GM12878 (cell line): ENCODE results near the gene PPP1R12B. TPM values are rescaled to one million over a fixed set of nuclear protein-coding genes. Genes with fewer than 3 reads are reported as not detected.

Experiments
- ATAC-seq: fragments of 200-7000 bp; cut with Tn5 transposase; 3 replicates; pipeline ENCODE4 v1.9.1; 2020; ENCODE audit warnings: mild to moderate bottlenecking, moderate library complexity
- BruUV-seq: library from RNA; stranded (reverse); fragments of 400-500 nt; replicated peaks from 2 replicates; lab custom pipeline; 2021; lab: Mats Ljungman, UMichigan
- CTCF ChIA-PET: fragments of 300-600 bp; sonication (Branson Sonifier 250); formaldehyde crosslinking; extraction: SDS; loops from one replicate; lab custom pipeline; 2021; ENCODE audit warnings: inconsistent platforms; lab: Yijun Ruan, JAX
- POLR2A ChIA-PET: fragments of 350-600 bp; formaldehyde crosslinking; extraction: SDS; loops from one replicate; lab custom pipeline; 2021; ENCODE audit warnings: inconsistent platforms; lab: Charles Lee
- RAD21 ChIA-PET: fragments of 300-600 bp; sonication (Branson Sonifier 250); formaldehyde crosslinking; loops from one replicate; lab custom pipeline; 2023; ENCODE audit warnings: antibody characterized with exemption; ENCODE audit not compliant: unreplicated experiment; lab: Charles Lee
- SMC1A ChIA-PET: fragments of 300-600 bp; sonication (Branson Sonifier 250); formaldehyde crosslinking; loops from one replicate; lab custom pipeline; 2023; ENCODE audit not compliant: unreplicated experiment, uncharacterized antibody; lab: Charles Lee
- DNase-seq: peaks from one replicate; pipeline ENCODE4 v3.0.0-alpha.2; 2011; ENCODE audit warnings: low read depth, low spot score
- FAIRE-seq: peaks from 3 replicates; lab custom pipeline; 2011; peaks lifted over from hg19 to GRCh38; lab: Jason Lieb, UNC
- H2AFZ ChIP-seq: 2 replicates; pipeline ENCODE4 v1.6.0; 2011; ENCODE audit warnings: low read depth, low read length, control low read depth; ENCODE audit not compliant: control insufficient read depth
- H3K27ac ChIP-seq: 2 replicates; pipeline ENCODE4 v1.5.1; 2011; ENCODE audit warnings: control low read depth; ENCODE audit not compliant: control insufficient read depth, insufficient read depth
- H3K27me3 ChIP-seq, 2 experiments: replicated peaks in 1 of 2; 2 replicates each; pipeline versions ENCODE4 v1.6.0 to v1.6.1; 2011; ENCODE audit warnings: low read length in 1 of 2; ENCODE audit not compliant: control insufficient read depth in 2 of 2, insufficient read depth in 2 of 2
- H3K36me3 ChIP-seq, 2 experiments: 2 replicates each; pipeline ENCODE4 v1.5.1; 2011; ENCODE audit warnings: low read length in 1 of 2; ENCODE audit not compliant: control insufficient read depth in 2 of 2, insufficient read depth in 2 of 2
- H3K4me1 ChIP-seq: 2 replicates; pipeline ENCODE4 v1.6.1; 2011; ENCODE audit warnings: mild to moderate bottlenecking, low read length, moderate library complexity, mixed read lengths; ENCODE audit not compliant: control insufficient read depth, insufficient read depth
- H3K4me2 ChIP-seq: 2 replicates; pipeline ENCODE4 v1.6.0; 2011; ENCODE audit warnings: control low read depth; ENCODE audit not compliant: control insufficient read depth, insufficient read depth
- H3K4me3 ChIP-seq: fragments of 200-600 bp; sonication (generic); 2 replicates; pipeline ENCODE4 v1.5.1; 2016
- H3K79me2 ChIP-seq: 2 replicates; pipeline ENCODE4 v1.6.0; 2011; ENCODE audit warnings: low read length; ENCODE audit not compliant: control insufficient read depth, insufficient read depth
- H3K9ac ChIP-seq: 2 replicates; pipeline ENCODE4 v1.8.0; 2011; ENCODE audit warnings: low read length, control low read depth, mixed read lengths; ENCODE audit not compliant: control insufficient read depth, insufficient read depth
- H3K9me3 ChIP-seq: replicated peaks from 3 replicates; pipeline ENCODE4 v1.5.1; 2011; ENCODE audit warnings: mild to moderate bottlenecking, low read length; ENCODE audit not compliant: control insufficient read depth, insufficient read depth
- H4K20me1 ChIP-seq: 2 replicates; pipeline ENCODE4 v1.6.0; 2011; ENCODE audit not compliant: control insufficient read depth, insufficient read depth
- EGR1 ChIP-seq, 2 experiments: IDR thresholded peaks; 1 replicate in 1 of 2; 2 replicates in 1 of 2; pipeline ENCODE4 v1.6.1; 2011 to 2012; ENCODE audit warnings: low read depth in 2 of 2, low read length in 2 of 2, borderline replicate concordance in 1 of 2, mild to moderate bottlenecking in 1 of 2, moderate library complexity in 1 of 2
- EP300 ChIP-seq, 2 experiments: fragments of 150-350 bp in 1 of 2; IDR thresholded peaks; 2 replicates each; pipeline ENCODE4 v1.6.1; 2011 to 2012; ENCODE audit warnings: low read depth in 2 of 2, low read length in 2 of 2, borderline replicate concordance in 1 of 2, improper control_type of control experiment in 1 of 2, inconsistent platforms in 1 of 2; ENCODE audit not compliant: control insufficient read depth in 1 of 2
- FOXM1 ChIP-seq: IDR thresholded peaks from 2 replicates; pipeline ENCODE4 v1.6.1; 2012; ENCODE audit warnings: low read depth, mild to moderate bottlenecking, inconsistent platforms, low read length, moderate library complexity
- SREBF2 ChIP-seq: IDR thresholded peaks from 2 replicates; pipeline ENCODE4 v1.6.1; 2012; ENCODE audit warnings: mild to moderate bottlenecking, low read length
- SRF ChIP-seq, 2 experiments: IDR thresholded peaks; 2 replicates each; pipeline ENCODE4 v1.6.1; 2011; ENCODE audit warnings: low read depth in 2 of 2, low read length in 2 of 2, mild to moderate bottlenecking in 1 of 2, moderate library complexity in 1 of 2
- WGBS: methylation state at CpG from one replicate; pipeline ENCODE4 v1.1.6; 2016; ENCODE audit warnings: low lambda C conversion rate; ENCODE audit not compliant: insufficient replicate concordance, insufficient coverage; ENCODE audit errors: missing lambda C conversion rate; 5-methylcytosine and 5-hydroxymethylcytosine counted together
- in situ Hi-C: fragments of 300-500 bp; cut with MboI; formaldehyde crosslinking; loops from 9 replicates; pipeline ENCODE4 v1.14.3; 2018; ENCODE audit warnings: mixed read lengths
- intact Hi-C: fragments of 100-400 bp; cut with micrococcal nuclease; formaldehyde crosslinking; loops from one replicate; pipeline ENCODE4 v1.14.2; 2022; ENCODE audit not compliant: unreplicated experiment
- polyA plus RNA-seq, 11 experiments: library from polyadenylated mRNA; depleted of rRNA in 4 of 11; unstranded in 6 of 11; stranded (reverse) in 5 of 11; fragments of >200 nt; fragmentation: Nextera tagmentation in 4 of 11; fragmentation: Illumina TruSeq in 1 of 11; extraction: Ambion mirVana in 4 of 11; extraction: Trizol in 1 of 11; gene quantifications; 1 replicate in 1 of 11; 2 replicates in 10 of 11; pipeline versions ENCODE4 v1.2.1 to v1.2.3, GENCODE V29; 2011 to 2016; ENCODE audit warnings: inconsistent platforms in 2 of 11, missing spikeins in 2 of 11, low read depth in 1 of 11
- total RNA-seq, 4 experiments: library from RNA; depleted of rRNA in 3 of 4; stranded (reverse); fragments of >200 nt in 3 of 4; fragmentation: Illumina TruSeq in 1 of 4; extraction: Trizol in 1 of 4; gene quantifications; 2 replicates each; pipeline versions ENCODE4 v1.2.1 to v1.2.3, GENCODE V29; 2013 to 2021
- TF ChIP-seq, protein P1 (sequence below): IDR thresholded peaks from 2 replicates; pipeline ENCODE4 v1.6.1; 2011; ENCODE audit warnings: low read depth, low read length, improper control_type of control experiment, borderline replicate concordance

PPP1R12B gene
- total and polyA plus RNA-seq, 10 of the 15 experiments (the other 5 are each of a cell fraction or from before 2014, with no cell fraction given), result 0.29 to 9.4 (median 4.7) TPM

DNA sequence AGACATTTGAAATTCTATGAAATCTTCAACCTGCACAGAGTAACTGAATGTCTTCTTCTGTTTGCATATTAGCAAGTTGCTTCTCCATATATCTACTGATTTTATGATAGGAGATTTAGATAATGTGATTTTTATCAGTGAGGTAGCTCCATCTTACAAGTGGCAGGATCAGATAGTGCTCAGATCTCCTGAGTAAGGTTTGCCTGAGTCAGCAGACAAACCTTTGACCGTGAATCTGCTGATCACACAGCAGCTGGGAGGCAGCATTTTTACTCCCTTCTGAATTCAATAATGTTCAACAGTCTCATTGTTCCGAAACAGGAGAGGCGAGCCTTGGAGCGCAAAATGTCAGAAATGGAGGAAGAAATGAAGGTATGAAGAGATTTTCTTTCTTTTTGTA is 220.3 kb downstream of the PPP1R12B start:
- ATAC-seq (no peak), DNase-seq (no peak)
- Histone ChIP-seq H2AFZ (no peak overlapping the region), H3K79me2 (no peaks in the 10 kb centered on the region), H3K9me3 (no peaks in the 10 kb centered on the region)
- intact Hi-C loops, result loop anchor here (5.0 kb wide), 1 partner anchor 227 kb away; the partner anchor contains the start of gene UBE2T
- TF ChIP-seq SREBF2, result no peak
- TF ChIP-seq SRF (IDR thresholded peaks at IDR 0.05; ENCODE audit: low read depth in 2 of 2, low read length in 2 of 2), result no peak
- TF ChIP-seq, protein P1, sequence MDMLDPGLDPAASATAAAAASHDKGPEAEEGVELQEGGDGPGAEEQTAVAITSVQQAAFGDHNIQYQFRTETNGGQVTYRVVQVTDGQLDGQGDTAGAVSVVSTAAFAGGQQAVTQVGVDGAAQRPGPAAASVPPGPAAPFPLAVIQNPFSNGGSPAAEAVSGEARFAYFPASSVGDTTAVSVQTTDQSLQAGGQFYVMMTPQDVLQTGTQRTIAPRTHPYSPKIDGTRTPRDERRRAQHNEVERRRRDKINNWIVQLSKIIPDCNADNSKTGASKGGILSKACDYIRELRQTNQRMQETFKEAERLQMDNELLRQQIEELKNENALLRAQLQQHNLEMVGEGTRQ, result no peak
- TF ChIP-seq FOXM1, result no peak
- TF ChIP-seq EGR1 (IDR thresholded peaks at IDR 0.05; ENCODE audit: borderline replicate concordance in 1 of 2, low read depth in 2 of 2, low read length in 2 of 2), result no peak
- TF ChIP-seq EP300 (IDR thresholded peaks at IDR 0.05; ENCODE audit: borderline replicate concordance in 1 of 2, control insufficient read depth in 1 of 2, low read depth in 2 of 2, low read length in 2 of 2), result no peak
- TF ChIP-seq, all 136 proteins: peak for 0
- no TSS peak for BruUV-seq
- in situ Hi-C loops, result no loop called here
- ChIA-PET POLR2A (no interaction called here), SMC1A (interaction anchor here (0.9 to 9.8 kb wide), 5 partner anchors 9 to 108 kb away, joined by 3 to 173 read pairs (median 6); no protein-coding TSS in a partner anchor), CTCF (interaction anchor here (0.6 to 9.9 kb wide), 10 partner anchors 15 to 225 kb away, joined by 3 to 189 read pairs (median 4); no protein-coding TSS in a partner anchor), RAD21 (interaction anchor here (0.9 to 4.5 kb wide), 3 partner anchors 17 to 104 kb away, joined by 3 to 16 read pairs (median 8); no protein-coding TSS in a partner anchor)
- no peak for FAIRE-seq
- Histone ChIP-seq H3K9ac (no peak overlapping the region), H3K27ac (no peak overlapping the region), H3K4me1 (peaks cover 33% of the 10 kb centered on the region), H4K20me1 (no peaks in the 10 kb centered on the region), H3K36me3 (no peaks in the 10 kb centered on the region; a peak in 1 of 4 replicates), H3K27me3 (no peaks in the 10 kb centered on the region), H3K4me3 (no peak overlapping the region), H3K4me2 (no peak overlapping the region)
- WGBS, result 96% methylated on average over 4 of the region's 4 CpGs
